ENCODE data around the gene ATP8A2.

DNA sequence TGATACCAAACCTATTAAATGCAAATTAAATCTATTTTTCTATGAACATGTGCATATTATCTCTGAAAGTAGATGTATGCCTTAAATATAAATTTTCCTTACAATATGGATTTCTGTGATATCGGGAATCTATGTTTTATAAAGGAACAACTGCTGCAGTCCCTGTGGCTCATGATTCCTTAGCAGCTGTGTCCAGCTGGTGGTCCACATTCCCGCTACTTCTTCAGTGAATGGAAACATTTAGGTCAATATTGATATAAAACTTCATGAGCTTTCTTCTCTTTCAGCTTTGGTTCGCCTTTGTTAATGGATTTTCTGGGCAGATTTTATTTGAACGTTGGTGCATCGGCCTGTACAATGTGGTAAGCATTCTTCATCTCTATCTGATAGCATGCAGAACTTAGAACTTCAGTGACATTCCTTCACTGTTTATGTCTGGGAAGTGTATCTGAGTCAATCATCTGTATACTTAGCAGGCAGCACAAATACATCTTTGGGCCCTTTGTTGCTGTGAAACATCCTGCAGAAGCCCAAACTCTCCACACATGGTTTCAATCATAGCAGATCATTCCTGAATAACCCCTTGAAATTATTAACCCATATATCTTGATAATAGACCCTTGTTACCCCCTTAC is 456.2 kb downstream of the ATP8A2 start:
- TF ChIP-seq, protein P1, sequence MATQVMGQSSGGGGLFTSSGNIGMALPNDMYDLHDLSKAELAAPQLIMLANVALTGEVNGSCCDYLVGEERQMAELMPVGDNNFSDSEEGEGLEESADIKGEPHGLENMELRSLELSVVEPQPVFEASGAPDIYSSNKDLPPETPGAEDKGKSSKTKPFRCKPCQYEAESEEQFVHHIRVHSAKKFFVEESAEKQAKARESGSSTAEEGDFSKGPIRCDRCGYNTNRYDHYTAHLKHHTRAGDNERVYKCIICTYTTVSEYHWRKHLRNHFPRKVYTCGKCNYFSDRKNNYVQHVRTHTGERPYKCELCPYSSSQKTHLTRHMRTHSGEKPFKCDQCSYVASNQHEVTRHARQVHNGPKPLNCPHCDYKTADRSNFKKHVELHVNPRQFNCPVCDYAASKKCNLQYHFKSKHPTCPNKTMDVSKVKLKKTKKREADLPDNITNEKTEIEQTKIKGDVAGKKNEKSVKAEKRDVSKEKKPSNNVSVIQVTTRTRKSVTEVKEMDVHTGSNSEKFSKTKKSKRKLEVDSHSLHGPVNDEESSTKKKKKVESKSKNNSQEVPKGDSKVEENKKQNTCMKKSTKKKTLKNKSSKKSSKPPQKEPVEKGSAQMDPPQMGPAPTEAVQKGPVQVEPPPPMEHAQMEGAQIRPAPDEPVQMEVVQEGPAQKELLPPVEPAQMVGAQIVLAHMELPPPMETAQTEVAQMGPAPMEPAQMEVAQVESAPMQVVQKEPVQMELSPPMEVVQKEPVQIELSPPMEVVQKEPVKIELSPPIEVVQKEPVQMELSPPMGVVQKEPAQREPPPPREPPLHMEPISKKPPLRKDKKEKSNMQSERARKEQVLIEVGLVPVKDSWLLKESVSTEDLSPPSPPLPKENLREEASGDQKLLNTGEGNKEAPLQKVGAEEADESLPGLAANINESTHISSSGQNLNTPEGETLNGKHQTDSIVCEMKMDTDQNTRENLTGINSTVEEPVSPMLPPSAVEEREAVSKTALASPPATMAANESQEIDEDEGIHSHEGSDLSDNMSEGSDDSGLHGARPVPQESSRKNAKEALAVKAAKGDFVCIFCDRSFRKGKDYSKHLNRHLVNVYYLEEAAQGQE (IDR thresholded peaks at IDR 0.05; ENCODE audit: borderline replicate concordance) = no peak
- no peak for TF ChIP-seq TAF1 (IDR thresholded peaks at IDR 0.05; ENCODE audit: low read depth)
- TF ChIP-seq, protein P2, sequence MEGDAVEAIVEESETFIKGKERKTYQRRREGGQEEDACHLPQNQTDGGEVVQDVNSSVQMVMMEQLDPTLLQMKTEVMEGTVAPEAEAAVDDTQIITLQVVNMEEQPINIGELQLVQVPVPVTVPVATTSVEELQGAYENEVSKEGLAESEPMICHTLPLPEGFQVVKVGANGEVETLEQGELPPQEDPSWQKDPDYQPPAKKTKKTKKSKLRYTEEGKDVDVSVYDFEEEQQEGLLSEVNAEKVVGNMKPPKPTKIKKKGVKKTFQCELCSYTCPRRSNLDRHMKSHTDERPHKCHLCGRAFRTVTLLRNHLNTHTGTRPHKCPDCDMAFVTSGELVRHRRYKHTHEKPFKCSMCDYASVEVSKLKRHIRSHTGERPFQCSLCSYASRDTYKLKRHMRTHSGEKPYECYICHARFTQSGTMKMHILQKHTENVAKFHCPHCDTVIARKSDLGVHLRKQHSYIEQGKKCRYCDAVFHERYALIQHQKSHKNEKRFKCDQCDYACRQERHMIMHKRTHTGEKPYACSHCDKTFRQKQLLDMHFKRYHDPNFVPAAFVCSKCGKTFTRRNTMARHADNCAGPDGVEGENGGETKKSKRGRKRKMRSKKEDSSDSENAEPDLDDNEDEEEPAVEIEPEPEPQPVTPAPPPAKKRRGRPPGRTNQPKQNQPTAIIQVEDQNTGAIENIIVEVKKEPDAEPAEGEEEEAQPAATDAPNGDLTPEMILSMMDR (IDR thresholded peaks at IDR 0.05; ENCODE audit: poor library complexity, severe bottlenecking) = no peak
